GM18498 (cell line): ENCODE results near the gene KLHL26.

ENCODE experiments used
- ATAC-seq: cut with Tn5 transposase; IDR thresholded peaks from one replicate; pipeline ENCODE4 v1.9.1; 2021; ENCODE audit warnings: mild to moderate bottlenecking, moderate library complexity; ENCODE audit not compliant: unreplicated experiment

The KLHL26 gene

DNA sequence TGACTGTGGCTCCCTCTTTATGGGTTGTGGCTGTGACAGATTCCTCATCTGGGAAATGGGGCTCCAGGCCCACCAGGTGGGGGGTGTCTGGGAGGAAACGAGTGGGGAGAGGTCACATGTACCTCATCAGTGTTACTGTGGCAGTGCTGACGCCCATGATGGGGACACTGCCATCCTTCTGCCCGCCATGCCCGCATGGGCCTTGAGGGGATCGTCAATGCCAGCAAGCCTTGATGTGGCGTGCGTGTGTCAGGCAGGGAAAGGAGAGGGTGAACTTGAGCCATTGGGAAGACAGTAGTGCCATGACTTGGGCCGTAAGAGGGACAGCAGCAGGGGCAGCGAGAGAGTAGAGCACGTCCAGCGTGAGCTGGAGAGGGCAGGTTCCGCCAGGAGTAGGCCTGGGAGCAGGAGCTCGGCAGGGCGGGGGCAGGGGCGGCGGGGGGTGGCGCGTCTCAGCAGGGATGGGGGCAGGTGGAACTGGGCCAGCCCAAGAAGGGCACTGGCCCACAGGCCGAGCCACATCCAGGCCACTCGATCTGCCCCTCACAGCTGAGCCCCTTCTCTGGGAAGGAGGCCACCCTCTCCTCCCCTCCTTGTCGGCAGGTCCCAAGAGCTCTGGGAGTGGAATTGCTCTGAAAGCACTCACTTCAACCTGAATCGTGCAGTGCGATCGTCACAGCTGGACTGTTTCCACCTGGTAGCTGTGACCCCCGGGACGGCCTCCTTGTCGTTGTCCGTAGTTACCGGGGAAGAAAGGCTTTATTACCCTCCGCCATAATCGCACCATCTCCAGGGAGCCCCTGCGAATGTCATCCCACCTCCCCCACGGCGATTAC, 9.9 kb downstream of the KLHL26 start:
- ATAC-seq, result no peak

DNA sequence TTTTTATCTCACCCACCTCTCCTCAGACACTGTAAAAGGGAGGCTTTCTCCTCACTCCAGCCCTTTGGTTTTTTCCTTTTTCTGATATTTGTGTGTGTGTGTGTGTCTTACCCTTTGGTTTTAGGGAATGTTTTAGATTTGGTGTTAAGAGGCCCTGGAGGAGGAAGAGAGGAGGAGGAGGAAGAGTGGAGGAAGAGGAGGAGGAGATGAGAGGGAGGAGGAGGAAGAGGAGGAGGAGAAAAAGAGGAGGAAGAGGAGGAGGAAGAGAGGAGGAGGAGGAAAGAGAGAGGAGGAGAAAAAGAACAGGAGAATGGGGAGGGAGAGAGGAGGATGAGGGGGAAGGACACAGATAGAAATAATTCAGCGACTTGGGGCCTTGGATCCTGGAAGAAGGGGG, 10.5 kb downstream of the KLHL26 start:
- no peak for ATAC-seq

DNA sequence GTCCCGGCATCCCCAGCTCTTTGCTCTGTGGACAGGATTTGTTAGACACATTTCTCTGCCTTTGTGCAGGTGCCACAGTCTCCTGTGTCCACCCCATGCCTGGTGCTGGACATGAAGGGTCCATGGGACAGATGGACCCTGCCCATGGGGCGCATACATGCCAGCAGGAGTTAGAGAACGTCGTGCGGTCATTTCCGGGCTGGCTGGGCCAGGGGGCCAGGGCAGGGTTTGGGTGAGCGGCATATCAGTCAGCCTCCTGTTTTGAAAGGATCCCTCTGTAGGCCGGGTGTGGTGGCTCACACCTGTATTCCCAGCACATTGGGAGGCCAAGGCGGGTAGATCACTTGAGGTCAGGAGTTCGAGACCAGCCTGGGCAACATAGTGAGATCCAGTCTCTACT, 11.0 kb downstream of the KLHL26 start:
- ATAC-seq, result no peak

GRCh38 chr19:18648973-18649315, 12.1 kb downstream of the KLHL26 start:
- ATAC-seq, result no peak

- ATAC-seq, result no peak
Measured at GRCh38 chr19:18649371-18650020, 12.7 kb downstream of the KLHL26 start.

DNA sequence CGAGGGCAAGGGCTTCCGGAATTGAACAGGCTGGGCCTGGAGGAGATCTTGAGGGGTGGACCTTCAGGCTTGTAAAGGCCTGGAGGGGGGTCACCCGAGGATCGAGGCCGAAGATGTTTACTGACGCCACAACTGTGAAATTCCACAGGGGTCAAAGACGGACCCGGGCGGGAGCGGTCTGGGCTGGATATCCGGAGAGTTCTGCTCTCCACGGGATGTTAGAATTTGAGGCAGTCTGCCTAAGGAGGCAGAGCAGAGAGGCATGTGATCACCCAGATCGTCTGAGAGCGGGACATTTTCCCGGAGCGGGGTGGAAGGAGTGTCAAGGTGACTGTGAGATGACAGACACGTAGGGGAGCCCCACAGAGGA, 13.2 kb downstream of the KLHL26 start:
- no peak for ATAC-seq

DNA sequence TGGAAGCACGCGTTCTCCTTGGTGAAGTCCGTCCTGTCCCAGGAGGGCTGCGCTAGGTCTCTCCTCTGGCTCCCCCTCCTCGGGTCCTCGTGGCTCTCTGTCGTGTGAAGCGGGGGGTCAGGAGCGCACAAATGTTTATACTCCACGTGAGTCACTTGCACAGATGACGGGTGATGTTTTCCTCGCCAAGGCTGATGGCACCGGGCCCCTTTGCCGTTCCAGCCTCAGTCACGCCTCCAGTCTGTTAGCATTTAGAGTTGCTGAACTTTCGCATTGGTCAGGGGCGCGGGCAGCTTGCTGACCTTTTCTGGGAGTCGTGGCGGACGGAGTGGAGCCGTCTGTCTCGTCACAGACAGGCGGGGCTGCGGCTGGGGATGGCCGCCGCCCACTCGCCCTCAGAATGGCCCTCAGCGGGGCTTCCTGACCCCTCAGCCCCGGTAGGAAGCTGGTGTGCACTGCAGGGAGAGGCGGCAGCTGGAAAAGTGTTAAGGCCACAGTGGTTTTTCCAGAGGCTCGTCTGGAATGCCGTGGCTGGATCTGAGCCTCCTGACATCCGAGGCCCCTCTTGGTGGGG, 13.7 kb downstream of the KLHL26 start:
- ATAC-seq, result no peak

GRCh38 chr19:18651300-18651699, 14.5 kb downstream of the KLHL26 start:
- no peak for ATAC-seq

GRCh38 chr19:18651733-18652132, 14.9 kb downstream of the KLHL26 start:
- ATAC-seq, result no peak

- no peak for ATAC-seq
Measured at GRCh38 chr19:18653853-18654252, 17.0 kb downstream of the KLHL26 start.

DNA sequence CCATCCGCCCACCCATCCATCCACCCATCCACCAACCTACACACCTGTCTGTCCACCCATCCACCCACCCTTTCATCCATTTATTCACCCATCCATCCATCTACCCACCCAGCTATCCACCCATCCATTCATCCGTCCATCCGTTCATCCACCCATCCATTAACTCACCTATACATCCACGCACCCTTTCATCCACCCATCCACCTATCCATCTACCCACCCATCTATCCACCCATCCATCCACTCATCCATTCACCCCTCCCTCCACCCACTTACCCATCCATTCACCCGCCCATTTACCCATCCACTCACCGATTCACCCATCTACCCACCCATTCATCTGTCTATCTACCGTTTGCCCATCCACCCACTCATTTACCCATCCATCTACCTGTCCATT, 17.6 kb downstream of the KLHL26 start:
- ATAC-seq, result no peak

DNA sequence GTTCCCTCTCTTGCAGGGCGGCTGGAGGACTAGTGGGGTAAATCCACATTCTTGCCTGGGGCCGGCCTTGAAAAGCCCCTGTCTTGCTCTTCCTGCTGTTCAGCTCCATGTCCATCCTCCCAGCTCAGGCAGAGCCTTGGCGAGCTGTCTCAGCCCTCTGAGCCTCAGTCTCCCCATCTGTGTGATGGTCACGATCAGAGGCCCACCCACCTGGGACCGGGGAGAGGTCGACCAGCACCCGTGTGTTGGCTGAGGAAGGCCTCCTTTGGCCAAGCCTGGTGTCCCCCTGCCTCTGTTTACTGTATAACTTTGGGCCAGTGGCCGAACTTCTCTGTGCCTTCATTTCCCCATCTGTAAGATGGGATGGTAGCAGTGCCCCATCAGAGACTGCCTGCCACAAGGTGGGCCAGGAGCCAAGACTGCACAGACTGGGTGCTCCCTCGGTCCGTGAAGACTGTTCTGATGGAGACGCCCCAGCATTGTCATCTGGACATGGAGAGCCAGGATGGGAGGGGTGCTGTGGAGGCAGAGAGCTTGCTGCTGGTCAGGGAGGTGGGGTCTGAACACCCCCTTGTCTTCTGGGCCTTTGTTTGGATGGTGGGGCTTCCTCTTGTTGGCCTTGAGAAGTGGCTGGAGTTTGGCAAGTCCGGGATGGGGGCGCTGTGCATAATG, 18.5 kb downstream of the KLHL26 start:
- no peak for ATAC-seq

DNA sequence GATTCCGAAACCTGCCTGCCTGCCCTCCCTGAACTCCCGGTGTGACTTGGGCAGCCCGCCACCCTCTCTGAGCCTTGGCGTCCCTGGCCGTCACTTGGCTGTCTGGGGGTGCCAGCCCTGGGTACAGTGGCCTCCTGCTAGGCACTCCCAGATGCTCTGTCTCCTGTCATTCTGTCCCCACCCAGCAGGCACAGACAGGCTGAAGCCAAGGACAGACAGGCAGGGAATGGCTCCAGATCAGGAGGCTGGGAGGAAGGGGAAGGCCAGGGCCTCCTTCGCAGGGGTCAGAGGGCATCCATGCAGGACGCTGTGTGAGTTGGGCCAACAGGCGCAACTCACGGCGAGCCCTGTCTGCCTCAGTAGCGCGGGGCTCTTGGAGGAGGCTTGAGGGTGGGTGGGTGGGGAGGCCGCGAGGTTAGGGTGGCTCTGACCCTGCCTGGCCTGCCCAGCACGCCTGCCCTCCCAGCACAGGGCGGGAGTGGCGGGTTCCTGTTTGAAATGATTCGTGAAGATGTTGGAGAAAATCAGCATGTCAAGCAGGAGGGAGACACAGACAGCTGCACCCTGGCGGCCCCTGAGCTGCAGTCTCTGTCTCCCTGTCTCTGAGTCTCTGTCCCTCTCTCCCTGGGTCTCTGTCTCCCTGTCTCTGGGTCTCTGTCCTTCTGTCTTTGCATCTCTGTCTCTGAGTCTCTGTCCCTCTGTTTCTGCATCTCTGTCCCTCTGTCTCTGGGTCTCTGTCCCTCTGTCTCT, 19.7 kb downstream of the KLHL26 start:
- ATAC-seq, result no peak

DNA sequence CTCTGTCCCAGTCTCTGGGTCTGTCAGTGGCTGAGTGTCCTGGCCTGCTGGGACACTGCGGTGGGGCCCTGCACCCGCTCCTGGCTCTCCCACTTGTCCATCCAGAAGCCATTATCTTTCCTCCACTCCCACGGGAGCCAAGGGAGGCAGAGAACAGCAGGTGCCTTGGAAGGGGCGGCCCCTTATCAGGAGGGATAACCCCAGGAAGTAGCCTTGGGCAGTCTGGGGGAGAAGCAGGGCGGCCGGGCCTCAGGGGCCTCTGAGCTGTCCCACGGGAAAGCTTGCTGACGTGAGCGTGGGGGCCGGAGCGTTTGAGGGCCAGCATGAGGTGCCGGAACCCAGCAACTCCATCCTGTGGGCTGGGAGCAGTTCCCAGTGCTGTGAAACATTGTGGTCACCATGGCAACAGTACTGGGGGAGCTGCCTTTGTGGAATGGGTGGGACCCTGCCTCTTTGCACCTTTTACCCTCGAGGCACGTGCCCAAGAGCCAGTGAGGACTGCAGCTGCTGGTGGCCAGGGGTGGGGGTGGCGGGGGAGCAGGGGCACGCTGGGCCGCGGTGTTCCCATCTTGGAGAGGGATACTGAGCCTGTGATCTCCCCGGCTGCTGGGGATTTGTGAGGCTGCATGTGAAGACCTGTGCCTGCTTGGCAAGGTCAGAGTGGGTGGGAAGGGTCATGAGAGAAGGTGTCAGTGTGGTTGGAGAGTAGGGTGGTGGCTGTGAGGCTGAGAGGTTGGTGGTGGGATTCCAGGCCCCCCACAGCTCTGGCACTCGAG, 20.9 kb downstream of the KLHL26 start:
- no peak for ATAC-seq

GRCh38 chr19:18658366-18658855, 21.6 kb downstream of the KLHL26 start:
- no peak for ATAC-seq

GRCh38 chr19:18659281-18660050, 22.6 kb downstream of the KLHL26 start:
- ATAC-seq, result no peak

- ATAC-seq, result no peak
Measured at GRCh38 chr19:18660051-18660910, 23.5 kb downstream of the KLHL26 start.

DNA sequence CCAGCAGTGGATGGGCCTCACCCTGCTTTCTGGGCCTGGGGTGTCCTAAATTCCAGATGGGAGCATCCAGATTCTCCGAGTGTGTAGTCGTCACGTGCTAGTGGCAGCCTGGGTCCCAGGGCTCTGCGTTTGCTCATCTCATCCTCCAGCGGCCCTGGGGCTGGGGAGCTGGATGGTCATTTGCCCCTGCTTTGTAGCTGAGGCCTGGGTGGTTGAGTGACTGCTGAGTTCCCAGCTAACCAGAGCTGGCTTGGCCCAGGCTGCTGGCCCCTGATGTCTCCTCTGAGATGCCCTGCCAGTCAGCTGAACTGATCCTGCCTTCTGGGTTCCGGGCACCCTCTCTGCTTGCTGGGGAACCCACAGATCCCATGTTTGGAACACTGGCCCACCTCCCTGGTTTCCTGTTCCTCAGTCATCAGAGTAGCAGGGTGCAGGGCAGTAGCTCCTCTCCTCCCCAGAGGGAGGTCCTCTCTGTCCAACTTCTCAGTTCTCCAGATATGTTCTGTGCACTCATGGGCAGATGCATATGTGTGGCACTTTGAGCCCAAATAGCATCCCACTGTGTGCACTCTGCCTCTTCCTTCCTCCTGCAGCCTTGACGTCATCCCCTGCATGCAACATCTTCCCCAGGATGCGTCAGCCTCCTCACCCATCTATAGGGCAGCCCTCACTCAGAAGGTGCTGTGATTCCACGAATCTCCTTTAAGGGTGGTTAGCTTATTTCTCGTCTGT, 24.3 kb downstream of the KLHL26 start:
- ATAC-seq, result no peak
